Neural cell (in vitro differentiated cells): ENCODE results near the gene SMCO2. TPM values are rescaled to one million over a fixed set of nuclear protein-coding genes. Genes with fewer than 3 reads are reported as not detected.

ENCODE experiments used
- H2AFZ ChIP-seq: fragments of 200-600, 300-800 bp; sonication (generic), shearing (Covaris generic); 2 replicates; pipeline ENCODE4 v1.6.0; 2014; ENCODE audit warnings: low read depth, mild to moderate bottlenecking, antibody characterized with exemption, low read length, moderate library complexity
- H3F3A ChIP-seq: fragments of 200-600 bp; shearing (Covaris generic); 2 replicates; pipeline ENCODE4 v1.6.1; 2016; ENCODE audit warnings: mild to moderate bottlenecking, moderate library complexity, mixed read lengths, antibody characterized with exemption, low read length; ENCODE audit not compliant: insufficient read depth, poor library complexity, severe bottlenecking
- H3K27ac ChIP-seq: fragments of 200-600, 300-800 bp; sonication (generic), shearing (Covaris generic); 2 replicates; pipeline ENCODE4 v1.5.1; 2014; ENCODE audit warnings: mild to moderate bottlenecking, low read length, moderate library complexity
- H3K27me3 ChIP-seq: fragments of 300-800, 200-600 bp; sonication (generic), shearing (Covaris generic); 2 replicates; pipeline ENCODE4 v1.6.0; 2014; ENCODE audit warnings: mild to moderate bottlenecking, low read depth, low read length, moderate library complexity; ENCODE audit not compliant: insufficient read depth
- H3K36me3 ChIP-seq: fragments of 300-800, 200-600 bp; sonication (generic), shearing (Covaris generic); 2 replicates; pipeline ENCODE4 v1.5.1; 2014; ENCODE audit warnings: mild to moderate bottlenecking, antibody characterized with exemption, low read length, moderate library complexity; ENCODE audit not compliant: insufficient read depth
- H3K4me2 ChIP-seq: fragments of 300-800, 200-600 bp; sonication (generic), shearing (Covaris generic); 2 replicates; pipeline ENCODE4 v1.6.0; 2014; ENCODE audit warnings: mild to moderate bottlenecking, low read length
- H3K4me3 ChIP-seq: fragments of 300-800, 200-600 bp; sonication (generic), shearing (Covaris generic); 2 replicates; pipeline ENCODE4 v1.5.1; 2014; ENCODE audit warnings: mild to moderate bottlenecking, low read length, moderate library complexity
- H3K79me2 ChIP-seq: fragments of 200-600 bp; shearing (Covaris generic); replicated peaks from 2 replicates; pipeline ENCODE4 v1.6.0; 2014; ENCODE audit warnings: mild to moderate bottlenecking, low read length, moderate library complexity; ENCODE audit not compliant: insufficient read depth
- H3K9ac ChIP-seq: fragments of 300-800, 200-600 bp; sonication (generic), shearing (Covaris generic); 2 replicates; pipeline ENCODE4 v1.6.1; 2016; ENCODE audit warnings: mild to moderate bottlenecking, low read length, mixed read lengths
- H3K9me2 ChIP-seq: fragments of 200-600 bp; shearing (Covaris generic); 2 replicates; pipeline ENCODE4 v1.6.1; 2016; ENCODE audit warnings: mild to moderate bottlenecking, low read length, mixed read lengths; ENCODE audit not compliant: insufficient read depth
- H3K9me3 ChIP-seq: fragments of 200-600, 300-800 bp; sonication (generic), shearing (Covaris generic); 2 replicates; pipeline ENCODE4 v1.6.1; 2016; ENCODE audit warnings: mild to moderate bottlenecking, mixed run types, low read length, moderate library complexity, mixed read lengths
- H4K20me1 ChIP-seq: fragments of 200-600 bp; shearing (Covaris generic); 2 replicates; pipeline ENCODE4 v1.6.1; 2016; ENCODE audit warnings: mild to moderate bottlenecking, mixed run types; ENCODE audit not compliant: insufficient read depth
- EP300 ChIP-seq: fragments of 450-650 bp; conservative IDR thresholded peaks from 2 replicates; pipeline ENCODE4 v1.6.1; 2014; ENCODE audit warnings: antibody characterized with exemption, mild to moderate bottlenecking, moderate library complexity; ENCODE audit not compliant: poor library complexity, severe bottlenecking
- EZH2 ChIP-seq: fragments of 200-600, 300-800 bp; shearing (Covaris generic), sonication (generic); IDR thresholded peaks from 2 replicates; pipeline ENCODE4 v1.6.1; 2014; ENCODE audit warnings: antibody characterized with exemption, low read length, borderline replicate concordance, mild to moderate bottlenecking; ENCODE audit not compliant: insufficient read depth, poor library complexity, severe bottlenecking
- MXI1 ChIP-seq: fragments of 450-650 bp; conservative IDR thresholded peaks from 2 replicates; pipeline ENCODE4 v1.6.1; 2014; ENCODE audit warnings: antibody characterized with exemption, mild to moderate bottlenecking; ENCODE audit not compliant: poor library complexity, severe bottlenecking
- POLR2AphosphoS5 ChIP-seq: IDR thresholded peaks from 2 replicates; pipeline ENCODE4 v1.6.1; 2012
- RAD21 ChIP-seq: fragments of 450-650 bp; conservative IDR thresholded peaks from 2 replicates; pipeline ENCODE4 v1.6.1; 2014; ENCODE audit warnings: antibody characterized with exemption, mild to moderate bottlenecking, moderate library complexity
- SMC3 ChIP-seq: fragments of 450-650 bp; conservative IDR thresholded peaks from 2 replicates; pipeline ENCODE4 v1.6.1; 2014; ENCODE audit warnings: antibody characterized with exemption, mild to moderate bottlenecking, moderate library complexity; ENCODE audit not compliant: poor library complexity
- TAF1 ChIP-seq: IDR thresholded peaks from 2 replicates; pipeline ENCODE4 v1.6.1; 2012; ENCODE audit warnings: low read depth
- polyA plus RNA-seq: library from polyadenylated mRNA; depleted of rRNA; stranded (reverse); fragments of >200 nt; gene quantifications from 2 replicates; pipeline ENCODE4 v1.2.3, GENCODE V29; 2014
- TF ChIP-seq, protein P1 (sequence below): fragments of 450-650 bp; IDR thresholded peaks from 2 replicates; pipeline ENCODE4 v1.5.1; 2014; ENCODE audit warnings: antibody characterized with exemption, mild to moderate bottlenecking, moderate library complexity; ENCODE audit not compliant: poor library complexity, severe bottlenecking
- TF ChIP-seq, protein P2 (sequence below): IDR thresholded peaks from 2 replicates; pipeline ENCODE4 v1.6.1; 2012; ENCODE audit warnings: borderline replicate concordance

The SMCO2 gene
- polyA plus RNA-seq, 1 donor from 2014 or later: not detected

DNA sequence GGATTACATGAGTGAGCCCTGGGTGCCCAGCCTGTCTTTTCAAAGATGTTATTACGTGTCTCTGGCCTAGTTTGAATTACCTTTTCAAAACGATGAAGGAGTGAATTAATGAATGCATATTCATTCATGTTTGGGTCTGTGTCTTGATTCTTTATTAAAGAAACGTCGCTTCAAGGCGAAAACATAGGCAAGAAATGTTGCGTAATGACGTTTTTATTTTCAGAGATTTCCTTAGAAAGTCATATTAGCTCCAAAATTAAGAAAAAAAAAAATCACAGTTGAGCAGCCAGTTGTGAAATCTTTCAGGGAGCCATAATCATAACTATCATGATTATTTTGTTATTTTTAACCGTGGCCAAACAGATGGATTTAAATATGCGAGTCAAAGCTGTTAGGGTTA, 81.0 kb downstream of the SMCO2 start:
- no peaks in the 10 kb centered on the region for H3K9me3 ChIP-seq
- H3K27me3 ChIP-seq: no peaks in the 10 kb centered on the region
- no peak overlapping the region for H3K9ac ChIP-seq
- H3K36me3 ChIP-seq: no peaks in the 10 kb centered on the region
- no peaks in the 10 kb centered on the region for H4K20me1 ChIP-seq
- H2AFZ ChIP-seq: no peak overlapping the region
- H3K4me2 ChIP-seq: no peak overlapping the region
- no peaks in the 10 kb centered on the region for H3F3A ChIP-seq
- H3K27ac ChIP-seq: no peak overlapping the region
- TF ChIP-seq, protein P1, sequence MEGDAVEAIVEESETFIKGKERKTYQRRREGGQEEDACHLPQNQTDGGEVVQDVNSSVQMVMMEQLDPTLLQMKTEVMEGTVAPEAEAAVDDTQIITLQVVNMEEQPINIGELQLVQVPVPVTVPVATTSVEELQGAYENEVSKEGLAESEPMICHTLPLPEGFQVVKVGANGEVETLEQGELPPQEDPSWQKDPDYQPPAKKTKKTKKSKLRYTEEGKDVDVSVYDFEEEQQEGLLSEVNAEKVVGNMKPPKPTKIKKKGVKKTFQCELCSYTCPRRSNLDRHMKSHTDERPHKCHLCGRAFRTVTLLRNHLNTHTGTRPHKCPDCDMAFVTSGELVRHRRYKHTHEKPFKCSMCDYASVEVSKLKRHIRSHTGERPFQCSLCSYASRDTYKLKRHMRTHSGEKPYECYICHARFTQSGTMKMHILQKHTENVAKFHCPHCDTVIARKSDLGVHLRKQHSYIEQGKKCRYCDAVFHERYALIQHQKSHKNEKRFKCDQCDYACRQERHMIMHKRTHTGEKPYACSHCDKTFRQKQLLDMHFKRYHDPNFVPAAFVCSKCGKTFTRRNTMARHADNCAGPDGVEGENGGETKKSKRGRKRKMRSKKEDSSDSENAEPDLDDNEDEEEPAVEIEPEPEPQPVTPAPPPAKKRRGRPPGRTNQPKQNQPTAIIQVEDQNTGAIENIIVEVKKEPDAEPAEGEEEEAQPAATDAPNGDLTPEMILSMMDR: no peak
- TF ChIP-seq EZH2 (no peak), EP300 (no peak), POLR2AphosphoS5 (no peak), MXI1 (no peak), RAD21 (no peak), SMC3 (no peak), TAF1 (no peak)
- TF ChIP-seq, protein P2, sequence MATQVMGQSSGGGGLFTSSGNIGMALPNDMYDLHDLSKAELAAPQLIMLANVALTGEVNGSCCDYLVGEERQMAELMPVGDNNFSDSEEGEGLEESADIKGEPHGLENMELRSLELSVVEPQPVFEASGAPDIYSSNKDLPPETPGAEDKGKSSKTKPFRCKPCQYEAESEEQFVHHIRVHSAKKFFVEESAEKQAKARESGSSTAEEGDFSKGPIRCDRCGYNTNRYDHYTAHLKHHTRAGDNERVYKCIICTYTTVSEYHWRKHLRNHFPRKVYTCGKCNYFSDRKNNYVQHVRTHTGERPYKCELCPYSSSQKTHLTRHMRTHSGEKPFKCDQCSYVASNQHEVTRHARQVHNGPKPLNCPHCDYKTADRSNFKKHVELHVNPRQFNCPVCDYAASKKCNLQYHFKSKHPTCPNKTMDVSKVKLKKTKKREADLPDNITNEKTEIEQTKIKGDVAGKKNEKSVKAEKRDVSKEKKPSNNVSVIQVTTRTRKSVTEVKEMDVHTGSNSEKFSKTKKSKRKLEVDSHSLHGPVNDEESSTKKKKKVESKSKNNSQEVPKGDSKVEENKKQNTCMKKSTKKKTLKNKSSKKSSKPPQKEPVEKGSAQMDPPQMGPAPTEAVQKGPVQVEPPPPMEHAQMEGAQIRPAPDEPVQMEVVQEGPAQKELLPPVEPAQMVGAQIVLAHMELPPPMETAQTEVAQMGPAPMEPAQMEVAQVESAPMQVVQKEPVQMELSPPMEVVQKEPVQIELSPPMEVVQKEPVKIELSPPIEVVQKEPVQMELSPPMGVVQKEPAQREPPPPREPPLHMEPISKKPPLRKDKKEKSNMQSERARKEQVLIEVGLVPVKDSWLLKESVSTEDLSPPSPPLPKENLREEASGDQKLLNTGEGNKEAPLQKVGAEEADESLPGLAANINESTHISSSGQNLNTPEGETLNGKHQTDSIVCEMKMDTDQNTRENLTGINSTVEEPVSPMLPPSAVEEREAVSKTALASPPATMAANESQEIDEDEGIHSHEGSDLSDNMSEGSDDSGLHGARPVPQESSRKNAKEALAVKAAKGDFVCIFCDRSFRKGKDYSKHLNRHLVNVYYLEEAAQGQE: no peak
- no peaks in the 10 kb centered on the region for H3K9me2 ChIP-seq
- H3K79me2 ChIP-seq: peaks cover 25% of the 10 kb centered on the region
- H3K4me3 ChIP-seq: no peak overlapping the region

DNA sequence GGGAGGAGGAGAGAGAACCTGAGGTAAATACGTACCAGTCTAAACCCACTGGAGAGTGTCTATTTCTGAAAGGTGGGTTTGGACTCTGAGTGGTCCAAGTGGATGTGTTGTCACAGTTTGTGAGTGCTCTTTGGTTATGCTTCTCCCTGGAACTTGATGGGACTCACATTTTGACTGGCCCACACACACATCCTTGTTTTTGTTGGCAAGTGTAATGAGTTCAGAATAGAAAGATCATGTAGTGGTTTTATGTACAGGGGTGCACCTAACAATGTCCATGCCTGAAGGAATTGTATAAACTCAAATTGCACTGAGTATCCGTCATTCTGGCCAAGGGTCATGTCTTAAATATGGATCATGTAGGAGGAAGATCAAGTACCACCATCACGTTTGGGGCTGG, 82.3 kb downstream of the SMCO2 start:
- no peaks in the 10 kb centered on the region for H3K9me3 ChIP-seq
- TF ChIP-seq, protein P1: no peak
- TF ChIP-seq, protein P2: no peak
- TF ChIP-seq TAF1: no peak
- no peak for TF ChIP-seq POLR2AphosphoS5
- TF ChIP-seq RAD21: no peak
- TF ChIP-seq SMC3: no peak
- no peak for TF ChIP-seq EP300
- no peaks in the 10 kb centered on the region for H3K36me3 ChIP-seq
- H3K9ac ChIP-seq: no peak overlapping the region
- H3K4me3 ChIP-seq: no peak overlapping the region
- no peak overlapping the region for H2AFZ ChIP-seq
- H4K20me1 ChIP-seq: no peaks in the 10 kb centered on the region
- H3F3A ChIP-seq: no peaks in the 10 kb centered on the region
- peaks cover 29% of the 10 kb centered on the region for H3K79me2 ChIP-seq
- no peaks in the 10 kb centered on the region for H3K9me2 ChIP-seq
- H3K4me2 ChIP-seq: no peak overlapping the region
- no peak overlapping the region for H3K27ac ChIP-seq
- no peaks in the 10 kb centered on the region for H3K27me3 ChIP-seq
